RPMI7951 (cell line): ENCODE data around the gene EIF1. TPM values are rescaled to one million over a fixed set of nuclear protein-coding genes. Genes with fewer than 3 reads are reported as not detected.
A peak's percentile ranks its signal among the peaks of the same experiment; 100 is the strongest.
"Not testable (repeated sequence)": the region's sequence is repeated elsewhere in the genome, so short reads cannot be mapped to it uniquely, and the experiment has no call there.

Experiments used
- DNase-seq: peaks from one replicate; pipeline ENCODE4 v3.0.0-alpha.2; 2012; ENCODE audit warnings: low read depth
- total RNA-seq: library from RNA; depleted of rRNA; stranded (reverse); fragments of >200 nt; shearing (Covaris generic); gene quantifications from 2 replicates; pipeline ENCODE4 v1.2.3, GENCODE V29; 2014

Gene EIF1
- total RNA-seq, 1 experiment from 2014 or later, result 47.6 TPM

DNA sequence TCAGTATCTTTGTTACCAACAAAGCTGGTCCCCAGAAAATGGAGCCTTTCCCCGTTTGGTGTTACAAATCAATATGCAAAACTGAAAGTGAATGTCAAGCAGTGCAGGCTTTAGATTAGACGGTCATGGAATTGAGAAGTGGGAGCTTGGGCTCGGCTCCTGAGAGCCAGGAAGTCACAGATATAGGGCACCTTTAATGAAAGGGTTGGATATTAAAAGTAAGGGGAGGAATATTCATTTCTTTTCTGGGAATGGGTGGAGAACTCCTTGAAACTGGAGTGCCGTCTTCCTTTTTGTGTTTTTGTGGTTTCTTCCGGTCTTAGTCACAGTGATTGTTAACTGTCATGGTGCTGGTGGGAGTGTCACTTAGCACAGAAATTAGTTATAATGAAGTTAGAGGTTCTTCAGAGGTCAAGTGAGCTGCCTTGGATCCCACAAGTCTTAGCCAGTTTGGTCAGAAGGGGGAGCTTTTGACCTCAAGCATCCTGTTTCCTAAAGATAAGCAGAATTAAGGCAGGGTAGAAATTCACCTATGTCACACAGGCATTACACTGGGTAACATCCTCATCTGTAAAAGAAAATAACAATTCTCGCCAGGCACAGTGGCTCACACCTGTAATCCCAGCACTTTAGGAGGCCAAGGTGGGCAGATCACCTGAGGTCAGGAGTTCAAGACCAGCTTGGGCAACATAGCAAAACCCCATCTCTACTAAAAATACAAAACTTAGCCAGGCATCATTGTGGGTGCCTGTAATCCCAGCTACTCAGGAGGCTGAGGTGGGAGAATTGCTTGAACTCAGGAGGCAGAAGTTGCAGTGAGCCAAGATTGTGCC is 9.6 kb upstream of the EIF1 start:
- DNase-seq, result peak; percentile 88

- no peak for DNase-seq
Measured at GRCh38 chr17:41679740-41680425, 8.8 kb upstream of the EIF1 start.

GRCh38 chr17:41680426-41681040 is 8.2 kb upstream of the EIF1 start:
- DNase-seq, result no peak

DNA sequence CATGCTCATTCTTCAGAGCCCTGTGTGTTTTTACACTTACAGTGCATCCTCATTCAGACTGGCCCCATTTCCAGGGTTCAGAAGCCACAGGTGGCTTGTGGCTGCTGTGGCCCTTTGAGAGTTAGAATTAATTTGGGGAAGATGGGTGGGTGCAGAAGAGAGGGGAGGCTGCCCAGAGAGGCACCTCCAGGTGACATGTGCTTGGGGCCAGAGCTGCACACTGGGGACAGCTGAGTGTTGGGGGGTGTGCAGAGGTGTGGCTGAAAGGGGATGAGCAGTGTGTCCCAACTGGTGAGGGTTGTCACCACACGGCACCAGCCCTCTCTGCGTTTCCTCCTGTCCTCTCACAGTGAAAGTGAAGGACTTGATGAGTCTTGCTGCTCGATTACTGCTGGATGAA is 6.9 kb upstream of the EIF1 start:
- no peak for DNase-seq

GRCh38 chr17:41682631-41683030 is 6.1 kb upstream of the EIF1 start:
- no peak for DNase-seq

DNA sequence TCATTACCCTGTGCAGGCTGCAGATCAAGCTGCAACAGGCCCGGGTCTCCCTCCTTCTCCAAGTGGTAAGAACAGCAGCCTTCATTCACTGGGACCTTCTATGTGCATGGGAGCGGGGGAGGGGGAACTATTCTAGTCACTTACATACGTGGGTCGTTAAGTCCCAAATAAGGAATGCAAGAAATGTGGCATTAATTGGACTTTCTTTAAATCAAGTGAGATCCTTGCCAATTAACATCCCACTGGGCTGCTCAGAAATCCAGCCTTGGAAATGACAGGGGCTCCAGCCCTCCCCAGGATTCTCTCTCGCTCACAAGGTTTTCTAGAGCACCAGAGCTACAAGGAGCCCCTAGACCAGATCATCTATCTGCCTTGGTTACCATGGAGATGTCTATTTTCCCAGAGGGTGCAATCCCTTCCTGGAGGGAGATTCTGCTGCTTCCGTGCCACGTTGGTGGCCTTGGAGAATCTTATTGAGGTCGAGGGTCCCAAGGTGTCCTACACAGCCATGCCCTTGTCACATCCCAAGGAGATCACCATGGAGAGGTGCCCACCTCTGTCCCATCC is 5.2 kb upstream of the EIF1 start:
- DNase-seq, result no peak

GRCh38 chr17:41684035-41684434 is 4.7 kb upstream of the EIF1 start:
- DNase-seq, result no peak

DNA sequence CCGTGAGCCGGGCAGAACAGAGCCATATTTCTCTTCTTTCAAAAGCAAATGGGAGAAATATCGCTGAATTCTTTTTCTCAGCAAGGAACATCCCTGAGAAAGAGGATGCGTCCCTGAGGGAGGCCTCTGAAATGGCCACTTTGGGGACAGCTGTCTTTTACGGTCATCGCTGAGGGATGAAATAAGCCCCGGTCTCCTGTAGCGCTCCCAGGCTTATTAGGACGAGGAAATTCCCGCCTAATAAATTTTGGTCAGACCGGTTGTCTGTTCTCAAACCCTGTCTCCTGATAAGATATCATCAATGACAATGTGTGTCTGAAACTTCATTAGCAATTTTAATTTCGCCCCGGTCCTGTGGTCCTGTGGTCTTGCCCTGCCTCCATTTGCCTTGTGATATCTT is 2.9 kb upstream of the EIF1 start:
- DNase-seq, result not testable (repeated sequence)

DNA sequence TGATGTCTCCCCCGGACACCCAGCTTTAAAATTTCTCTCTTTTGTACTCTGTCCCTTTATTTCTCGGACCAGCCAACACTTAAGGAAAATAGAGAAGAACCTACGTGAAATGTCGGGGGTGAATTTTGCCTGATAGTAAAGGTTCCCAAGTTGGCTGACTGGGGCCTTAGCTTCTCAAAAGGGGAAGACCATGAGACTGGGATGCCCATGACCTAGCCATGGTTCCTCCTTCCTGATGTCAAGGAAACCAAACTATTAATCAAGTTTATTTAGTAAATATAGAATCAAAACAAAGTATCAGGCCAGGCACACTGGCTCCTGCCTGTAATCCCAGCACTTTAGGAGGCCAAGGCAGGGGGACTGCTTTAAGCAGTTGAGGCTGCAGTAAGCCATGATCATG is 2.4 kb upstream of the EIF1 start:
- no peak for DNase-seq

DNA sequence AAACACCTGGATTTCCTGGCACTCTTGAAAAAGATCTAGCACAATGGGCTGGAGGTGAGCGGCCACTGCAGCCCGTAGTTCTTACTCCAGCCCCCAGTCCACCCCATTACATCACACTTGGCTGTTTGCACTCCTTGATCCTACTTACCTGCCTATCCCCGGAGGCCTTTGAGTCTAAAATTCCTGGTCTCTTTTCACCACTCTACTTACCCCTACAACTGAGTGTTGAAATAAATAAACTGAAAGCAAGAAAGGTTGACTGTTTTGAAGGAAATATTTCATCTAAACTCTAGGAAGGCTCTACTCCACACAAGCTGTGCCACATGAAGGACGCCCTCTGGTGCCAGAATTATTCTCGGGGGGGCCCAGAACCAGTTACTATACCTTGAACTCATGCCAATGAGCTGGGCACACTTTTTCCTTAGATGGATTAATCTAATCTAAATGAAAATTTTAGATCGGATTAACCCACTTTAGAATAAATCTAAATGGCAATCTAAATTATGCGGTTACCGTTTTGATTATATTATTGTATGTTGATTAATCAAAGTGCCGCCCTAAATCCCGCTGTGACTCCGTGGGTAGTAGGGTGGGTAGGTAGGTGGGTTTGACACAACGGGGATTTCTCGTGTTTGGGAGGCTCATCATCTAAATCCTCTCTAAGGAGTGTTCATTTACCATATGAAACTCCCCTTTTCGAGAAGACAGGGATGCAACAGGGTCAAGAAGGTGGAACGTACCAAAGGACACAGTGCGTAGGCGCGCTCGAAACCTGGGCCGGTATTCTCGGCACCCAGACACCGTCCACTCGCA is 651 bp upstream of the EIF1 start:
- DNase-seq, result peak; percentile 58

GRCh38 chr17:41689497-41690299 is 1.0 kb downstream of the EIF1 start:
- peak; percentile 58 for DNase-seq

DNA sequence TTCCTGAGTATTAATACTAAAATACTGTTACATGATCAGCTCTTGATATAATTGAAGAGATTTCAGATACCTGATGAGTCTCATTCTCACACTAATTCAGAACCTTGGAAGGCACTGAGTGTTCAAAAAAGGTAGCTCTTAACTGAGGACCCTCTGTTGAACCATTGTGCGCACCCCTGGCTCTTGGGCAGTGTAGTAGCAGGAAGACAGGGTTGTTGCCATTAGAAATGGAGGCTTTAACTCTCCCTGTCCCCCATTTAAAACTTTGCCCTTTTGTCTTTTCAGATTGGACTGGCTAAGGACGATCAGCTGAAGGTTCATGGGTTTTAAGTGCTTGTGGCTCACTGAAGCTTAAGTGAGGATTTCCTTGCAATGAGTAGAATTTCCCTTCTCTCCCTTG is 1.8 kb downstream of the EIF1 start:
- no peak for DNase-seq

DNA sequence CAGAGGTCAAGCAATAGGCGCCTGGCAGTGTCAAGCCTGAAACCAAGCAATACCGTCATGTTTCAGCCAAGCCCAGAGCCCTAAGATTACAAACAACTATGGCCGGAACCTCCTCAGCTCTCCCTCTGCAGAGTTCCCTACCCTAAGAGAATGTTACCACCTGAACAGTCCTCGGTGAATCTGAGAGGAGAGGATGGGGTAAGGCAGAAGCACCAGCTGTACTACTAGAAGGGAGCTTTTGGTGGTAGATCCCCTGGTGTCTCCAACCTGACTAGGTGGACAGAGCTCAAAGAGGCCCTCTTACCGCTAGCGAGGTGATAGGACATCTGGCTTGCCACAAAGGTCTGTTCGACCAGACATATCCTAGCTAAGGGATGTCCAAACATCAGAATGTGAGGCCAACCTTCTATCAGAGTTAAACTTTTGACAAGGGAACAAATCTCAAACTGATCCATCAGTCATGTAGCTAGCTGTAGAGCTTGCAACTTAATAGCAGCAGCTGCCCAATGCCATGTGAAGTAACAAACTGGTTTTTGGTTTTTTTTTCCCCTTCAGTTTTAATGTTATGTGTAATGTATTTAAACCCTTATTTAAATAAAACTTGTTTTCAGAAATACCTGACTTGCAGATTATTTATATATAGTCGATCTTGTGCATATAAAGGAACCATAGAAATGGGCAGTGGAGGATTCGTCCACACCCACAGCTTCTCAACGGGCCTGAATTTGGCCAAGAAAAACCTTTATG is 2.5 kb downstream of the EIF1 start:
- DNase-seq, result no peak

DNA sequence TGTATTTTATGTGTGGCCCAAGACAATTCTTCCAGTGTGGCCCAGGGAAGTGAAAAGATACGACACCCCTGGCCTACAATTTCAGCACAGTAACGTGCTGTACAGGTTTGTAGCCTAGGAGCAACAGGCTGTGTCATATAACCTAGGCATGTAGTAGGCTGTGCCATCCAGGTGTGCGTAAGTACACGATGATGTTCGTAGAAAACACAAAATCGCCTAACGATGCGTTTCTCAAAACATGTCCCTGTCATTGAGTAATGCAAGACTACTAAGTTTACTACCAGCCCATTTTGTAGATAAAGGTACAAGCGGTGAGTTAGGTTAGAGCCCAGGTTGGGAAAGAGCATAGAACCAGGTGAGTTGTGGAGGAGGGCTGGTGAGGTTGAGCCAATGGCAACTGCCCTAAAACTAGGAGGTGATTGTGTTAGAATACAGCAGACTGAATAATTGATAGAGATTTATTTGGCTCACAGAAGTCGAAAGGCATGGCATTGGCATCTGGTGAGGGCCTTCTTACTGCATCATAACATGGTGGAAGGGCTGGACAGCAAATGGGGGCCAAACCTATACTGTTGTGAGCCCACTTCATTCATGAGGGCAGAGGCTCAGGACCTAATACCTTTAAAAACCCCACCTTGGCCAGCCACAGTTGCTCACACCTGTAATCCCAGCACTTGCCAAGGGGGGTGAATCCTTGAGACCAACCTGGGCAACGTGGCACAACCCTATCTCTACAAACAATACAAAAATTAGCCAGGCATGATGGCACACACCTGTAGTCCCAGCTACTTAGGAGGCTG is 4.2 kb downstream of the EIF1 start:
- no peak for DNase-seq

GRCh38 chr17:41695134-41695661 is 6.5 kb downstream of the EIF1 start:
- no peak for DNase-seq

GRCh38 chr17:41695954-41696757 is 7.5 kb downstream of the EIF1 start:
- peak; percentile 65 for DNase-seq

- no peak for DNase-seq
Measured at GRCh38 chr17:41697122-41697962, 8.7 kb downstream of the EIF1 start.
